Measurements from ENCODE around the gene EVI5.

DNA sequence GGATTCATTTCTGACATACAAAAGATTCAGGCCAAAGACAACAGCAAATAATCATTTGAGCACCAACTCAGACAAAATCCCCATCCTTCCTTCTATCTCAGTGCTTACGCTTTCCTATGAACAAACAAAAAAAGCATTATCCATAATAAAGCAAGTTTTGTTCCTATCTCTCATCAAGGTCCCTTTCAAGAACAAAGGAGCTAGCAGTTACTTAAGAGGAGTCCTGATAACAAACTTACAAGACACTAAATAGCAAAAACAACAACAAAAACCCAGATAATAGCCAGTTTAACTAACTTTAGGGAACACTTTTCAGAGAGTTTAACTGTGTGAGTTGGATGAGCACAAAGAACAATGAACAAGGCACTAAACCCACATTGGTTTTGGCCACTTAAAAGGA, 10.5 kb downstream of the EVI5 start:
- TF ChIP-seq, protein P1, sequence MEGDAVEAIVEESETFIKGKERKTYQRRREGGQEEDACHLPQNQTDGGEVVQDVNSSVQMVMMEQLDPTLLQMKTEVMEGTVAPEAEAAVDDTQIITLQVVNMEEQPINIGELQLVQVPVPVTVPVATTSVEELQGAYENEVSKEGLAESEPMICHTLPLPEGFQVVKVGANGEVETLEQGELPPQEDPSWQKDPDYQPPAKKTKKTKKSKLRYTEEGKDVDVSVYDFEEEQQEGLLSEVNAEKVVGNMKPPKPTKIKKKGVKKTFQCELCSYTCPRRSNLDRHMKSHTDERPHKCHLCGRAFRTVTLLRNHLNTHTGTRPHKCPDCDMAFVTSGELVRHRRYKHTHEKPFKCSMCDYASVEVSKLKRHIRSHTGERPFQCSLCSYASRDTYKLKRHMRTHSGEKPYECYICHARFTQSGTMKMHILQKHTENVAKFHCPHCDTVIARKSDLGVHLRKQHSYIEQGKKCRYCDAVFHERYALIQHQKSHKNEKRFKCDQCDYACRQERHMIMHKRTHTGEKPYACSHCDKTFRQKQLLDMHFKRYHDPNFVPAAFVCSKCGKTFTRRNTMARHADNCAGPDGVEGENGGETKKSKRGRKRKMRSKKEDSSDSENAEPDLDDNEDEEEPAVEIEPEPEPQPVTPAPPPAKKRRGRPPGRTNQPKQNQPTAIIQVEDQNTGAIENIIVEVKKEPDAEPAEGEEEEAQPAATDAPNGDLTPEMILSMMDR (IDR thresholded peaks at IDR 0.05; ENCODE audit: low read depth, low read length, poor library complexity, severe bottlenecking) = no peak
- no peak for TF ChIP-seq EZH2phosphoT487 (IDR thresholded peaks at IDR 0.05; ENCODE audit: borderline replicate concordance, low read length)
